ENCODE results near the gene PPT1. TPM values are rescaled to one million over a fixed set of nuclear protein-coding genes. Genes with fewer than 3 reads are reported as not detected.
A peak's percentile ranks its signal among the peaks of the same experiment; 100 is the strongest.

The PPT1 gene
- total RNA-seq, 1 experiment from 2014 or later, result 78.7 TPM

GRCh38 chr1:40092706-40093639 lies 4.1 kb downstream of the PPT1 start:
- no peak for DNase-seq (ENCODE audit: low spot score)

- DNase-seq (ENCODE audit: low spot score), result no peak
Observed at GRCh38 chr1:40092241-40092640, 4.8 kb downstream of the PPT1 start.

- DNase-seq (ENCODE audit: low spot score), result peak; percentile 23
Observed at GRCh38 chr1:40090652-40091355, 6.2 kb downstream of the PPT1 start.

GRCh38 chr1:40084750-40085149 lies 12.3 kb downstream of the PPT1 start:
- DNase-seq (ENCODE audit: low spot score), result peak; percentile 66

GRCh38 chr1:40081871-40082270 lies 15.2 kb downstream of the PPT1 start:
- no peak for DNase-seq (ENCODE audit: low spot score)

GRCh38 chr1:40079774-40080400 lies 17.2 kb downstream of the PPT1 start:
- no peak for DNase-seq (ENCODE audit: low spot score)

GRCh38 chr1:40078512-40079333 lies 18.3 kb downstream of the PPT1 start:
- peak; percentile 73 for DNase-seq (ENCODE audit: low spot score)

GRCh38 chr1:40076895-40077312 lies 20.1 kb downstream of the PPT1 start:
- peak; percentile 74 for DNase-seq (ENCODE audit: low spot score)

GRCh38 chr1:40075266-40075665 lies 21.8 kb downstream of the PPT1 start:
- no peak for DNase-seq (ENCODE audit: low spot score)

GRCh38 chr1:40073062-40073461 lies 24.0 kb downstream of the PPT1 start:
- DNase-seq (ENCODE audit: low spot score), result no peak

GRCh38 chr1:40072142-40072541 lies 24.9 kb downstream of the PPT1 start:
- DNase-seq (ENCODE audit: low spot score), result no peak

- DNase-seq (ENCODE audit: low spot score), result no peak
Observed at GRCh38 chr1:40067851-40068250, 29.2 kb downstream of the PPT1 start.

GRCh38 chr1:40067023-40067422 lies 30.0 kb downstream of the PPT1 start:
- no peak for DNase-seq (ENCODE audit: low spot score)

GRCh38 chr1:40064797-40065499 lies 32.1 kb downstream of the PPT1 start:
- DNase-seq (ENCODE audit: low spot score), result no peak

GRCh38 chr1:40059960-40060750 lies 36.9 kb downstream of the PPT1 start:
- no peak for DNase-seq (ENCODE audit: low spot score)

GRCh38 chr1:40059338-40059959 lies 37.6 kb downstream of the PPT1 start:
- DNase-seq (ENCODE audit: low spot score), result peak; percentile 64

- no peak for DNase-seq (ENCODE audit: low spot score)
Observed at GRCh38 chr1:40058453-40059337, 38.4 kb downstream of the PPT1 start.

GRCh38 chr1:40058097-40058452 lies 39.0 kb downstream of the PPT1 start:
- DNase-seq (ENCODE audit: low spot score), result no peak
